HepG2 (cell line): Measurements from ENCODE around the gene SPAAR. TPM values are rescaled to one million over a fixed set of nuclear protein-coding genes. Genes with fewer than 3 reads are reported as not detected.

Source experiments
- ATAC-seq: fragments of 200-7000 bp; cut with Tn5 transposase; 3 replicates; pipeline ENCODE4 v1.9.1; 2020; ENCODE audit warnings: mild to moderate bottlenecking, moderate library complexity
- BruUV-seq: library from RNA; stranded (reverse); fragments of 400-500 nt; replicated peaks from 2 replicates; lab custom pipeline; 2021; lab: Mats Ljungman, UMichigan
- CTCF ChIA-PET: fragments of 300-600 bp; formaldehyde crosslinking; extraction: SDS; loops from one replicate; lab custom pipeline; 2021; ENCODE audit warnings: low total read pairs, inconsistent platforms, low intra/inter-chr PET ratio; lab: Yijun Ruan, JAX
- POLR2A ChIA-PET: fragments of 350-600 bp; sonication (Branson Sonifier 250); formaldehyde crosslinking; loops from one replicate; lab custom pipeline; 2020; ENCODE audit warnings: antibody characterized with exemption, inconsistent platforms; lab: Yijun Ruan, JAX
- DNase-seq: peaks from one replicate; pipeline ENCODE4 v3.0.0-alpha.2; 2015; ENCODE audit warnings: low spot score
- FAIRE-seq: peaks from 3 replicates; lab custom pipeline; 2011; peaks lifted over from hg19 to GRCh38; lab: Jason Lieb, UNC
- H2AFZ ChIP-seq: one replicate; pipeline ENCODE4 v1.6.1; 2011; ENCODE audit warnings: low read length, inconsistent platforms
- H3K27ac ChIP-seq: fragments of 300-600 bp; 3 replicates; pipeline ENCODE4 v1.8.0; 2011; ENCODE audit warnings: mixed run types, mild to moderate bottlenecking, mixed read lengths, low read length, inconsistent platforms; ENCODE audit not compliant: insufficient read depth; ENCODE audit errors: extremely low read length
- H3K27me3 ChIP-seq, 2 experiments: fragments of 200-600 bp in 1 of 2; 2 replicates in 1 of 2; 3 replicates in 1 of 2; pipeline versions ENCODE4 v1.6.0 to v1.8.0; 2011; ENCODE audit warnings: low read length in 2 of 2, mild to moderate bottlenecking in 2 of 2, moderate library complexity in 2 of 2, inconsistent platforms in 1 of 2; ENCODE audit not compliant: insufficient read depth in 2 of 2, control insufficient read depth in 1 of 2
- H3K36me3 ChIP-seq, 2 experiments: fragments of 200-600 bp in 1 of 2; replicated peaks in 1 of 2; 2 replicates in 1 of 2; 3 replicates in 1 of 2; pipeline versions ENCODE4 v1.5.1 to v1.8.0; 2011; ENCODE audit warnings: low read length in 2 of 2, inconsistent platforms in 1 of 2; ENCODE audit not compliant: insufficient read depth in 2 of 2, control insufficient read depth in 1 of 2
- H3K4me1 ChIP-seq: 2 replicates; pipeline ENCODE4 v1.5.1; 2012; ENCODE audit warnings: low read length, inconsistent platforms; ENCODE audit not compliant: insufficient read depth
- H3K4me2 ChIP-seq: 2 replicates; pipeline ENCODE4 v1.6.0; 2011; ENCODE audit warnings: low read depth, low read length, inconsistent platforms
- H3K4me3 ChIP-seq, 3 experiments: fragments of 200-600 bp in 1 of 3; sonication (generic), shearing (Covaris generic) in 1 of 3; replicated peaks in 1 of 3; 2 replicates each; pipeline ENCODE4 v1.5.1; 2011 to 2016; ENCODE audit warnings: low read length in 3 of 3, inconsistent platforms in 2 of 3, low read depth in 2 of 3, mild to moderate bottlenecking in 2 of 3, control low read depth in 1 of 3, mixed read lengths in 1 of 3; ENCODE audit not compliant: insufficient read depth in 1 of 3
- H3K79me2 ChIP-seq: one replicate; pipeline ENCODE4 v1.6.1; 2011; ENCODE audit warnings: low read length, inconsistent platforms; ENCODE audit not compliant: insufficient read depth
- H3K9ac ChIP-seq: 2 replicates; pipeline ENCODE4 v1.6.0; 2011; ENCODE audit warnings: mild to moderate bottlenecking, low read depth, low read length, inconsistent platforms; ENCODE audit not compliant: insufficient read depth
- H3K9me3 ChIP-seq: 2 replicates; pipeline ENCODE4 v1.5.1; 2012; ENCODE audit warnings: mild to moderate bottlenecking, low read length
- H4K20me1 ChIP-seq: 2 replicates; pipeline ENCODE4 v1.6.0; 2011; ENCODE audit warnings: inconsistent platforms, mild to moderate bottlenecking, low read length, moderate library complexity; ENCODE audit not compliant: insufficient read depth
- GTF2F1 ChIP-seq: fragments of 150-350 bp; IDR thresholded peaks from 2 replicates; pipeline ENCODE4 v1.6.1; 2014; ENCODE audit warnings: low read length
- KDM2A ChIP-seq: sonication (generic); formaldehyde crosslinking; IDR thresholded peaks from 2 replicates; pipeline ENCODE4 v1.4.0; 2020; ENCODE audit warnings: low read depth, missing genetic modification reagents, borderline replicate concordance
- KDM3A ChIP-seq: IDR thresholded peaks from 2 replicates; pipeline ENCODE4 v1.6.1; 2018; ENCODE audit warnings: low read depth, missing compliant biosample characterization
- MBD4 ChIP-seq: IDR thresholded peaks from 2 replicates; pipeline ENCODE4 v1.6.1; 2012; ENCODE audit warnings: low read length, inconsistent platforms, borderline replicate concordance
- SMAD1 ChIP-seq: sonication (generic); formaldehyde crosslinking; IDR thresholded peaks from 2 replicates; pipeline ENCODE4 v1.4.0; 2020; ENCODE audit warnings: missing genetic modification reagents, low read depth, mild to moderate bottlenecking, borderline replicate concordance
- SRSF4 ChIP-seq: fragments of 200-400 bp; formaldehyde crosslinking; IDR thresholded peaks from one replicate; pipeline ENCODE4 v1.6.1; 2018; ENCODE audit warnings: mild to moderate bottlenecking, low read depth, low read length, moderate library complexity; ENCODE audit not compliant: poor library complexity, severe bottlenecking
- ZBTB3 ChIP-seq: sonication (generic); formaldehyde crosslinking; IDR thresholded peaks from 2 replicates; pipeline ENCODE4 v1.4.0; 2020; ENCODE audit warnings: low read depth, mild to moderate bottlenecking, moderate library complexity, missing genetic modification reagents, borderline replicate concordance
- ZFAT ChIP-seq: sonication (generic); formaldehyde crosslinking; conservative IDR thresholded peaks from 2 replicates; pipeline ENCODE4 v1.8.1; 2023; ENCODE audit warnings: missing genetic modification reagents, inconsistent platforms
- ZNF660 ChIP-seq: sonication (generic); formaldehyde crosslinking; IDR thresholded peaks from 2 replicates; pipeline ENCODE4 v1.5.1; 2020; ENCODE audit warnings: mild to moderate bottlenecking, low read depth, missing genetic modification reagents, borderline replicate concordance
- WGBS: methylation state at CpG from one replicate; pipeline ENCODE4 v1.1.6; 2017; ENCODE audit warnings: low lambda C conversion rate; 5-methylcytosine and 5-hydroxymethylcytosine counted together
- in situ Hi-C: cut with HindIII; loops from 2 replicates; pipeline ENCODE4 v1.10.0; 2017; ENCODE audit warnings: low pct_unique_long_range_greater_than_20kb; ENCODE audit not compliant: extremely low pct_ligation_motif_present
- intact Hi-C: fragments of 100-400 bp; cut with micrococcal nuclease; formaldehyde crosslinking; loops from one replicate; pipeline ENCODE4 v1.10.0; 2022; ENCODE audit not compliant: unreplicated experiment
- polyA plus RNA-seq, 8 experiments: library from polyadenylated mRNA; depleted of rRNA in 3 of 8; stranded (reverse) in 7 of 8; unstranded in 1 of 8; fragments of >200 nt; fragmentation: Illumina TruSeq in 4 of 8; extraction: Trizol in 4 of 8; gene quantifications; 2 replicates each; pipeline versions ENCODE4 v1.2.1 to v1.2.3, GENCODE V29; 2011 to 2016; ENCODE audit warnings: low read depth in 4 of 8, missing spikeins in 1 of 8, mixed read lengths in 1 of 8; ENCODE audit not compliant: insufficient read depth in 1 of 8
- total RNA-seq, 5 experiments: library from RNA; depleted of rRNA; stranded (reverse); fragments of >200 nt; fragmentation: Illumina TruSeq; extraction: Trizol; gene quantifications; 2 replicates each; pipeline ENCODE4 v1.2.3, GENCODE V29; 2016; ENCODE audit warnings: low read depth in 1 of 5
- TF ChIP-seq, protein P1 (sequence below): sonication (generic); formaldehyde crosslinking; IDR thresholded peaks from 2 replicates; pipeline ENCODE4 v1.4.0; 2020; ENCODE audit warnings: missing genetic modification reagents, borderline replicate concordance
- TF ChIP-seq, protein P2 (sequence below): sonication (generic); formaldehyde crosslinking; IDR thresholded peaks from 2 replicates; pipeline ENCODE4 v1.5.0; 2020; ENCODE audit warnings: missing genetic modification reagents
- TF ChIP-seq, protein P3 (sequence below): sonication (generic); formaldehyde crosslinking; IDR thresholded peaks from 2 replicates; pipeline ENCODE4 v1.4.0; 2020; ENCODE audit warnings: missing genetic modification reagents
- TF ChIP-seq, protein P4 (sequence below): sonication (generic); formaldehyde crosslinking; IDR thresholded peaks from 2 replicates; pipeline ENCODE4 v1.8.0; 2022; ENCODE audit warnings: mild to moderate bottlenecking, missing genetic modification reagents

Gene SPAAR
- total and polyA plus RNA-seq, 2 of the 13 experiments (the other 11 are each of a cell fraction or from before 2014, with no cell fraction given), result 0.07 TPM; not detected in 1

DNA sequence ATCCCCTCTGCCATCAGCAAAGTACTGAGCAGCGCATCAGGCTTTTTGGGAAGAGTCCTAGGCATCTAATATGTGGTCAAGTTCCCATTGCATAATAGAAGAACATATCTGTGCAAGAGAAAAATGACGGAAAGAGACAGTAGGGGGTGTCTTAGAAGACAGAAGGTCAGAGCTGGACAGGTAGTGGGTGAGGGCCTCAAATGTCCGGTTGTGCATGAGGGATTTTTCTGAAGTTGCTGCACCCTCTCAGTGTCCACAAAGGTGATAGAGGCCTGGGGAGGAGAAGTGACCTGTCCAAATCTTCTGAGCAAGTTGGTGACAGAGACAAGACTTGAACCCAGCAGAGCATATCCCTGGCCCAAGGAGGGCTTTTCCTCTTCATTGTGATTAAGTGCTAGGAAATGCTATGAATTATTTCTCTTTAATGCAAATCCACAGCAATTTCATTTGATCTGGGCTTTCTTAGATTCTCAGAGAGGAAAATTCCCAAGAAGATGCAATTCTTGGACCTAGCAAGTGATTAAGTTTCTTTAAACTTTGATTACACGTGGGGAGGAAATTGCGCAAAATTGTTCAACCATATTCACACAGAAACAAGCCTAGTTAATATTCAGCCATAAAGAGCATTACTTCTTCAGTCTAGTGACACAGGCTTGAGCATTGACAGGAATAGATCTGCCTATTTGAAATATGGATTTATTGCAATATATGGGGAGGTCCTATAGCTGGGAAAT is 49.0 kb downstream of the SPAAR start, which contains the start of gene OR2S2:
Gene OR2S2 (minus strand): TSS at position 51 of the 734 bp plus-strand sequence. CDS start 56 bp downstream, outside the sequence.
- ChIA-PET POLR2A (no interaction called here), CTCF (no interaction called here)
- DNase-seq (no peak), FAIRE-seq (no peak), ATAC-seq (no peak)
- H4K20me1 ChIP-seq, result no peaks in the 10 kb centered on the region
- no peaks in the 10 kb centered on the region for H3K79me2 ChIP-seq
- no peak within 1 kb of the TSS for H3K9ac ChIP-seq
- in situ Hi-C loops (loop anchor here (5.0 kb wide), 1 partner anchor 64 kb away; no protein-coding TSS in a partner anchor), intact Hi-C loops (loop anchor here (5.0 kb wide), 1 partner anchor 209 kb away; the partner anchor contains the start of gene CCIN)
- BruUV-seq, result no TSS peak
- no peak within 1 kb of the TSS for H3K27ac ChIP-seq
- no peak within 1 kb of the TSS for H3K4me2 ChIP-seq
- no peaks in the 10 kb centered on the region for H3K9me3 ChIP-seq
- no peak within 1 kb of the TSS for H2AFZ ChIP-seq
- WGBS, result 11% methylated on average over 5 of the region's 5 CpGs
- H3K36me3 ChIP-seq, result no peaks in the 10 kb centered on the region
- no peaks in the 10 kb centered on the region for H3K4me1 ChIP-seq
- H3K27me3 ChIP-seq, result peaks cover 0 to 32% of the 10 kb centered on the region in 2 experiments; a peak in 3 of 5 replicates
- H3K4me3 ChIP-seq, result no peak within 1 kb of the TSS
- TF ChIP-seq ZNF660 (CRISPR knock-in tag) (no peak), GTF2F1 (no peak), MBD4 (no peak), ZBTB3 (CRISPR knock-in tag) (no peak), SRSF4 (no peak), KDM3A (CRISPR knock-in tag) (no peak), SMAD1 (CRISPR knock-in tag) (no peak), KDM2A (CRISPR knock-in tag) (no peak), ZFAT (CRISPR knock-in tag) (no peak)
- TF ChIP-seq, protein P1, sequence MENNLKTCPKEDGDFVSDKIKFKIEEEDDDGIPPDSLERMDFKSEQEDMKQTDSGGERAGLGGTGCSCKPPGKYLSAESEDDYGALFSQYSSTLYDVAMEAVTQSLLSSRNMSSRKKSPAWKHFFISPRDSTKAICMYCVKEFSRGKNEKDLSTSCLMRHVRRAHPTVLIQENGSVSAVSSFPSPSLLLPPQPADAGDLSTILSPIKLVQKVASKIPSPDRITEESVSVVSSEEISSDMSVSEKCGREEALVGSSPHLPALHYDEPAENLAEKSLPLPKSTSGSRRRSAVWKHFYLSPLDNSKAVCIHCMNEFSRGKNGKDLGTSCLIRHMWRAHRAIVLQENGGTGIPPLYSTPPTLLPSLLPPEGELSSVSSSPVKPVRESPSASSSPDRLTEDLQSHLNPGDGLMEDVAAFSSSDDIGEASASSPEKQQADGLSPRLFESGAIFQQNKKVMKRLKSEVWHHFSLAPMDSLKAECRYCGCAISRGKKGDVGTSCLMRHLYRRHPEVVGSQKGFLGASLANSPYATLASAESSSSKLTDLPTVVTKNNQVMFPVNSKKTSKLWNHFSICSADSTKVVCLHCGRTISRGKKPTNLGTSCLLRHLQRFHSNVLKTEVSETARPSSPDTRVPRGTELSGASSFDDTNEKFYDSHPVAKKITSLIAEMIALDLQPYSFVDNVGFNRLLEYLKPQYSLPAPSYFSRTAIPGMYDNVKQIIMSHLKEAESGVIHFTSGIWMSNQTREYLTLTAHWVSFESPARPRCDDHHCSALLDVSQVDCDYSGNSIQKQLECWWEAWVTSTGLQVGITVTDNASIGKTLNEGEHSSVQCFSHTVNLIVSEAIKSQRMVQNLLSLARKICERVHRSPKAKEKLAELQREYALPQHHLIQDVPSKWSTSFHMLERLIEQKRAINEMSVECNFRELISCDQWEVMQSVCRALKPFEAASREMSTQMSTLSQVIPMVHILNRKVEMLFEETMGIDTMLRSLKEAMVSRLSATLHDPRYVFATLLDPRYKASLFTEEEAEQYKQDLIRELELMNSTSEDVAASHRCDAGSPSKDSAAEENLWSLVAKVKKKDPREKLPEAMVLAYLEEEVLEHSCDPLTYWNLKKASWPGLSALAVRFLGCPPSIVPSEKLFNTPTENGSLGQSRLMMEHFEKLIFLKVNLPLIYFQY (CRISPR knock-in tag), result no peak
- TF ChIP-seq, protein P2, sequence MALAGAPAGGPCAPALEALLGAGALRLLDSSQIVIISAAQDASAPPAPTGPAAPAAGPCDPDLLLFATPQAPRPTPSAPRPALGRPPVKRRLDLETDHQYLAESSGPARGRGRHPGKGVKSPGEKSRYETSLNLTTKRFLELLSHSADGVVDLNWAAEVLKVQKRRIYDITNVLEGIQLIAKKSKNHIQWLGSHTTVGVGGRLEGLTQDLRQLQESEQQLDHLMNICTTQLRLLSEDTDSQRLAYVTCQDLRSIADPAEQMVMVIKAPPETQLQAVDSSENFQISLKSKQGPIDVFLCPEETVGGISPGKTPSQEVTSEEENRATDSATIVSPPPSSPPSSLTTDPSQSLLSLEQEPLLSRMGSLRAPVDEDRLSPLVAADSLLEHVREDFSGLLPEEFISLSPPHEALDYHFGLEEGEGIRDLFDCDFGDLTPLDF (CRISPR knock-in tag), result no peak
- TF ChIP-seq, protein P3, sequence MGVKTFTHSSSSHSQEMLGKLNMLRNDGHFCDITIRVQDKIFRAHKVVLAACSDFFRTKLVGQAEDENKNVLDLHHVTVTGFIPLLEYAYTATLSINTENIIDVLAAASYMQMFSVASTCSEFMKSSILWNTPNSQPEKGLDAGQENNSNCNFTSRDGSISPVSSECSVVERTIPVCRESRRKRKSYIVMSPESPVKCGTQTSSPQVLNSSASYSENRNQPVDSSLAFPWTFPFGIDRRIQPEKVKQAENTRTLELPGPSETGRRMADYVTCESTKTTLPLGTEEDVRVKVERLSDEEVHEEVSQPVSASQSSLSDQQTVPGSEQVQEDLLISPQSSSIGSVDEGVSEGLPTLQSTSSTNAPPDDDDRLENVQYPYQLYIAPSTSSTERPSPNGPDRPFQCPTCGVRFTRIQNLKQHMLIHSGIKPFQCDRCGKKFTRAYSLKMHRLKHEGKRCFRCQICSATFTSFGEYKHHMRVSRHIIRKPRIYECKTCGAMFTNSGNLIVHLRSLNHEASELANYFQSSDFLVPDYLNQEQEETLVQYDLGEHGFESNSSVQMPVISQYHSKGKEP, result no peak
- TF ChIP-seq, protein P4, sequence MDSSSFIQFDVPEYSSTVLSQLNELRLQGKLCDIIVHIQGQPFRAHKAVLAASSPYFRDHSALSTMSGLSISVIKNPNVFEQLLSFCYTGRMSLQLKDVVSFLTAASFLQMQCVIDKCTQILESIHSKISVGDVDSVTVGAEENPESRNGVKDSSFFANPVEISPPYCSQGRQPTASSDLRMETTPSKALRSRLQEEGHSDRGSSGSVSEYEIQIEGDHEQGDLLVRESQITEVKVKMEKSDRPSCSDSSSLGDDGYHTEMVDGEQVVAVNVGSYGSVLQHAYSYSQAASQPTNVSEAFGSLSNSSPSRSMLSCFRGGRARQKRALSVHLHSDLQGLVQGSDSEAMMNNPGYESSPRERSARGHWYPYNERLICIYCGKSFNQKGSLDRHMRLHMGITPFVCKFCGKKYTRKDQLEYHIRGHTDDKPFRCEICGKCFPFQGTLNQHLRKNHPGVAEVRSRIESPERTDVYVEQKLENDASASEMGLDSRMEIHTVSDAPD (CRISPR knock-in tag), result no peak
